Measurements from ENCODE around the gene GJD4. TPM values are rescaled to one million over a fixed set of nuclear protein-coding genes. Genes with fewer than 3 reads are reported as not detected.

GJD4 gene
- total and polyA plus RNA-seq, 2 of the 4 experiments (the other 2 are of a cell fraction) = not detected

- peak; percentile 35 for ATAC-seq (ENCODE audit: low read depth)
- in situ Hi-C loops (cut with MboI; ENCODE audit: low sequenced_read_pairs) = loop anchor here (10.0 kb wide), 1 partner anchor 273 kb away; no protein-coding TSS in a partner anchor
- no peak overlapping the region for H2BK20ac ChIP-seq (ENCODE audit: low read depth, low read length)
- no peak overlapping the region for H2BK15ac ChIP-seq (ENCODE audit: low read depth, low read length)
- H3K23ac ChIP-seq (ENCODE audit: low read depth, low read length) = no peak overlapping the region
- H3K9me1 ChIP-seq (ENCODE audit: insufficient read depth, low read length) = no peaks in the 10 kb centered on the region
- H2AK5ac ChIP-seq (ENCODE audit: low read depth, low read length) = no peak overlapping the region
- POLR2A ChIA-PET (ENCODE audit: unreplicated experiment) = no interaction called here
- no peak overlapping the region for H3K56ac ChIP-seq (ENCODE audit: extremely low read depth, insufficient read depth, low read length)
- peak overlapping the region; percentile 7 for H2BK5ac ChIP-seq (ENCODE audit: low read depth, low read length, poor library complexity, severe bottlenecking)
- CTCF ChIA-PET = no interaction called here
- no peak overlapping the region for H3K4ac ChIP-seq (ENCODE audit: low read depth, low read length)
- peak overlapping the region; percentile 29; the same call in 1 of the 2 replicates for H3K9ac ChIP-seq (ENCODE audit: low read depth, low read length)
- DNase-seq = peak; percentile 42
- H3K27me3 ChIP-seq (ENCODE audit: control insufficient read depth, insufficient read depth, low read length) = 0 out of 2 replicates have a peak, but pooled peaks cover 2% of the 10 kb centered on the region
- peak overlapping the region; percentile 62 for H3K4me3 ChIP-seq (ENCODE audit: insufficient read depth, low read depth, low read length)
- intact Hi-C loops (cut with micrococcal nuclease) = loop anchor here (1.0 to 10.0 kb wide), 6 partner anchors 275 to 1138 kb away; no protein-coding TSS in a partner anchor
- no peaks in the 10 kb centered on the region for H3K9me3 ChIP-seq (ENCODE audit: control insufficient read depth, insufficient read depth, low read length)
- peaks cover 12 to 21% of the 10 kb centered on the region in 2 experiments for H3K79me1 ChIP-seq (ENCODE audit: low read depth in 1 of 2, low read length in 2 of 2)
- peak overlapping the region; percentile 98 for H2AFZ ChIP-seq (replicated peaks; ENCODE audit: low read length, poor library complexity)
- H3K4me2 ChIP-seq (ENCODE audit: low read depth, low read length) = peak overlapping the region; percentile 100; the same call in 1 of the 2 replicates
- no peak overlapping the region for H4K8ac ChIP-seq (ENCODE audit: low read depth in 2 of 2, low read length in 2 of 2)
- no peak overlapping the region for H4K5ac ChIP-seq (ENCODE audit: low read depth, low read length)
- no peak overlapping the region; the same call in 1 of the 2 replicates for H3K27ac ChIP-seq (ENCODE audit: insufficient read depth, low read length)
- no peak overlapping the region for H4K91ac ChIP-seq (ENCODE audit: insufficient read depth, low read depth, low read length)
- H2BK120ac ChIP-seq (ENCODE audit: low read depth, low read length) = no peak overlapping the region
- H3K18ac ChIP-seq (ENCODE audit: low read depth, low read length) = no peak overlapping the region
- H3K36me3 ChIP-seq (ENCODE audit: control insufficient read depth, insufficient read depth, low read length) = no peaks in the 10 kb centered on the region
- WGBS, 2 experiments (ENCODE audit: extremely low coverage in 2 of 2, insufficient read length in 1 of 2) = 0% methylated on average over 40 of the region's 54 CpGs; no CpG with 5 or more reads in 1 of the 2 experiments
- dilution Hi-C loops (cut with HindIII; ENCODE audit: low sequenced_read_pairs, unreplicated experiment) = no loop called here
- H3K4me1 ChIP-seq (ENCODE audit: control insufficient read depth, insufficient read depth, low read length) = peaks cover 7% of the 10 kb centered on the region
- H3K14ac ChIP-seq (replicated peaks; ENCODE audit: low read depth, low read length) = no peak overlapping the region
- no TSS peak for BruUV-seq (replicated peaks)
- TF ChIP-seq MAFK (IDR thresholded peaks at IDR 0.05; ENCODE audit: low read depth, low read length) (no peak), FOS (IDR thresholded peaks at IDR 0.05; ENCODE audit: low read depth, low read length) (no peak), SMC3 (IDR thresholded peaks at IDR 0.05; ENCODE audit: low read depth, low read length) (no peak), MAZ (IDR thresholded peaks at IDR 0.05; ENCODE audit: borderline replicate concordance, low read depth, low read length) (no peak), POLR2A (IDR thresholded peaks at IDR 0.05; ENCODE audit: low read depth, low read length) (no peak), CTCF (conservative IDR thresholded peaks at IDR 0.05; ENCODE audit: low read depth, low read length) (no peak), NFE2L2 (IDR thresholded peaks at IDR 0.05; ENCODE audit: low read depth, low read length) (no peak), RFX5 (IDR thresholded peaks at IDR 0.05; ENCODE audit: low read depth, low read length) (no peak)
- TF ChIP-seq, protein P1, sequence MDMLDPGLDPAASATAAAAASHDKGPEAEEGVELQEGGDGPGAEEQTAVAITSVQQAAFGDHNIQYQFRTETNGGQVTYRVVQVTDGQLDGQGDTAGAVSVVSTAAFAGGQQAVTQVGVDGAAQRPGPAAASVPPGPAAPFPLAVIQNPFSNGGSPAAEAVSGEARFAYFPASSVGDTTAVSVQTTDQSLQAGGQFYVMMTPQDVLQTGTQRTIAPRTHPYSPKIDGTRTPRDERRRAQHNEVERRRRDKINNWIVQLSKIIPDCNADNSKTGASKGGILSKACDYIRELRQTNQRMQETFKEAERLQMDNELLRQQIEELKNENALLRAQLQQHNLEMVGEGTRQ (IDR thresholded peaks at IDR 0.05; ENCODE audit: low read depth, low read length) = no peak
- H2AK9ac ChIP-seq (replicated peaks; ENCODE audit: low read depth, low read length, poor library complexity) = no peak overlapping the region
- peaks cover 8% of the 10 kb centered on the region; the same call in 1 of the 2 replicates for H4K20me1 ChIP-seq (ENCODE audit: insufficient read depth, low read length)
Measured at GRCh38 chr10:35641676-35642034, 36.5 kb downstream of the GJD4 start.
